Fibroblast of lung (primary cell): ENCODE measurements around the gene SEMA3D. TPM values are rescaled to one million over a fixed set of nuclear protein-coding genes. Genes with fewer than 3 reads are reported as not detected.

Experiments
- DNase-seq, 2 donors: peaks; one replicate each; pipeline versions ENCODE4 v3.0.0 to v3.0.0-alpha.2; 2010; ENCODE audit warnings: low read depth in 2 of 2
- H2AFZ ChIP-seq: 2 replicates; pipeline ENCODE4 v1.5.1; 2012; ENCODE audit warnings: low read length, control low read depth, inconsistent platforms
- H3K27ac ChIP-seq: 2 replicates; pipeline ENCODE4 v1.5.1; 2011; ENCODE audit warnings: low read length, control low read depth; ENCODE audit not compliant: insufficient read depth
- H3K27me3 ChIP-seq: 2 replicates; pipeline ENCODE4 v1.5.1; 2011; ENCODE audit warnings: mild to moderate bottlenecking, low read length; ENCODE audit not compliant: control insufficient read depth, insufficient read depth
- H3K36me3 ChIP-seq: 2 replicates; pipeline ENCODE4 v1.5.1; 2011; ENCODE audit warnings: low read length; ENCODE audit not compliant: control insufficient read depth, insufficient read depth
- H3K4me1 ChIP-seq: 2 replicates; pipeline ENCODE4 v1.5.1; 2011; ENCODE audit warnings: low read length; ENCODE audit not compliant: control insufficient read depth, insufficient read depth; ENCODE audit errors: extremely low read depth
- H3K4me2 ChIP-seq: 2 replicates; pipeline ENCODE4 v1.5.1; 2011; ENCODE audit warnings: low read length, control low read depth; ENCODE audit not compliant: insufficient read depth; ENCODE audit errors: extremely low read depth
- H3K4me3 ChIP-seq, 4 experiments: fragments of 200-600 bp in 1 of 4; sonication (generic) in 1 of 4; replicated peaks in 1 of 4; 2 replicates each; pipeline ENCODE4 v1.5.1; 2011 to 2016; ENCODE audit warnings: low read length in 4 of 4, low read depth in 3 of 4, mild to moderate bottlenecking in 3 of 4, control low read depth in 2 of 4, inconsistent platforms in 1 of 4, mixed read lengths in 1 of 4; ENCODE audit not compliant: insufficient read depth in 1 of 4; ENCODE audit errors: control extremely low read depth in 1 of 4
- H3K79me2 ChIP-seq: 2 replicates; pipeline ENCODE4 v1.5.1; 2012; ENCODE audit warnings: mild to moderate bottlenecking, low read length, inconsistent platforms; ENCODE audit not compliant: control insufficient read depth, insufficient read depth
- H3K9ac ChIP-seq: 2 replicates; pipeline ENCODE4 v1.5.1; 2011; ENCODE audit warnings: mild to moderate bottlenecking, low read length, control low read depth; ENCODE audit not compliant: insufficient read depth
- H3K9me3 ChIP-seq: 2 replicates; pipeline ENCODE4 v1.5.1; 2012; ENCODE audit warnings: low read depth, low read length; ENCODE audit not compliant: control insufficient read depth, insufficient read depth
- H4K20me1 ChIP-seq: 2 replicates; pipeline ENCODE4 v1.5.1; 2011; ENCODE audit warnings: low read length; ENCODE audit not compliant: control insufficient read depth, insufficient read depth; ENCODE audit errors: extremely low read depth
- EZH2 ChIP-seq: IDR thresholded peaks from 2 replicates; pipeline ENCODE4 v1.5.1; 2012; ENCODE audit warnings: low read length, control low read depth, mild to moderate bottlenecking; ENCODE audit errors: missing control alignments
- polyA plus RNA-seq, 2 donors: library from polyadenylated mRNA; depleted of rRNA in 1 of 2; stranded (reverse) in 1 of 2; unstranded in 1 of 2; fragments of >200 nt; gene quantifications; 2 replicates each; pipeline ENCODE4 v1.2.1, GENCODE V29; 2011 to 2012; ENCODE audit warnings: missing spikeins in 1 of 2
- total RNA-seq: library from RNA; depleted of rRNA; stranded (reverse); fragments of >200 nt; gene quantifications from 2 replicates; pipeline ENCODE4 v1.2.1, GENCODE V29; 2014
- TF ChIP-seq, protein P1 (sequence below), 2 donors: IDR thresholded peaks in 1 of 2; conservative IDR thresholded peaks in 1 of 2; 1 replicate in 1 of 2; 2 replicates in 1 of 2; pipeline ENCODE4 v1.5.1; 2011 to 2012; ENCODE audit warnings: low read length in 2 of 2, control low read depth in 1 of 2, inconsistent platforms in 1 of 2, low read depth in 1 of 2, mild to moderate bottlenecking in 1 of 2

SEMA3D gene
- total and polyA plus RNA-seq, 2 donors (not counting 1 experiment from before 2014, with no cell fraction given), result 4.1 to 4.6 TPM

- no peak overlapping the region for H3K27ac ChIP-seq
- H3K4me1 ChIP-seq, result no peaks in the 10 kb centered on the region
- TF ChIP-seq EZH2, result no peak
- TF ChIP-seq, protein P1, sequence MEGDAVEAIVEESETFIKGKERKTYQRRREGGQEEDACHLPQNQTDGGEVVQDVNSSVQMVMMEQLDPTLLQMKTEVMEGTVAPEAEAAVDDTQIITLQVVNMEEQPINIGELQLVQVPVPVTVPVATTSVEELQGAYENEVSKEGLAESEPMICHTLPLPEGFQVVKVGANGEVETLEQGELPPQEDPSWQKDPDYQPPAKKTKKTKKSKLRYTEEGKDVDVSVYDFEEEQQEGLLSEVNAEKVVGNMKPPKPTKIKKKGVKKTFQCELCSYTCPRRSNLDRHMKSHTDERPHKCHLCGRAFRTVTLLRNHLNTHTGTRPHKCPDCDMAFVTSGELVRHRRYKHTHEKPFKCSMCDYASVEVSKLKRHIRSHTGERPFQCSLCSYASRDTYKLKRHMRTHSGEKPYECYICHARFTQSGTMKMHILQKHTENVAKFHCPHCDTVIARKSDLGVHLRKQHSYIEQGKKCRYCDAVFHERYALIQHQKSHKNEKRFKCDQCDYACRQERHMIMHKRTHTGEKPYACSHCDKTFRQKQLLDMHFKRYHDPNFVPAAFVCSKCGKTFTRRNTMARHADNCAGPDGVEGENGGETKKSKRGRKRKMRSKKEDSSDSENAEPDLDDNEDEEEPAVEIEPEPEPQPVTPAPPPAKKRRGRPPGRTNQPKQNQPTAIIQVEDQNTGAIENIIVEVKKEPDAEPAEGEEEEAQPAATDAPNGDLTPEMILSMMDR (conservative IDR thresholded peaks at IDR 0.05 in 1 of 2, IDR thresholded peaks at IDR 0.05 in 1 of 2; ENCODE audit: low read depth in 1 of 2, low read length in 2 of 2), result no peak
- DNase-seq, result no peak
- no peaks in the 10 kb centered on the region for H4K20me1 ChIP-seq
- no peaks in the 10 kb centered on the region for H3K36me3 ChIP-seq
- H3K4me2 ChIP-seq, result no peak overlapping the region
- H3K79me2 ChIP-seq, result no peaks in the 10 kb centered on the region
- H3K9ac ChIP-seq, result no peak overlapping the region
- no peaks in the 10 kb centered on the region for H3K9me3 ChIP-seq
- no peaks in the 10 kb centered on the region for H3K27me3 ChIP-seq
- H3K4me3 ChIP-seq, result no peak overlapping the region
- no peak overlapping the region for H2AFZ ChIP-seq
Measured at GRCh38 chr7:85178531-85179298, 8.1 kb downstream of the SEMA3D start.

DNA sequence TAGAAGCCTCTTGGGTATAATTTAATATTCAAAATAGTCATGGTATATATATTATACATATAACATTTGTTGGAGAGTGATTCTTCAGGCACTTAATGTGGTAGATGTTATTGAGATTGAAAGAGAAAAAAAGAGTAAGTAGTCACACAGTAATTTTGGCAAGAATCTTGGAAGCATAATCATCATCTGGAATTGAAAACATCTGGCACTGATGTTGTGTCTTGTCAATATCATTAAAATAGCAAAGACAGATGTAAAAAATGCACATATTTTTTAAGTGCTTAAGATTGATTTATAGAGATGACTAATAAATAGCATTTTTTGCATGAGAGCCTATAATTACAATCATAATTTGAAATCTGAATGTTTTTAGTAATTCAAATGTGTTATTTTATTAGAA lies 9.5 kb downstream of the SEMA3D start:
- Histone ChIP-seq H3K4me2 (no peak overlapping the region), H3K9ac (no peak overlapping the region), H3K4me1 (no peaks in the 10 kb centered on the region), H3K27ac (no peak overlapping the region), H2AFZ (no peak overlapping the region), H3K4me3 (no peak overlapping the region), H3K27me3 (no peaks in the 10 kb centered on the region), H3K79me2 (no peaks in the 10 kb centered on the region), H3K9me3 (no peaks in the 10 kb centered on the region), H3K36me3 (no peaks in the 10 kb centered on the region), H4K20me1 (no peaks in the 10 kb centered on the region)
- no peak for DNase-seq
- no peak for TF ChIP-seq EZH2
- TF ChIP-seq, protein P1 (conservative IDR thresholded peaks at IDR 0.05 in 1 of 2, IDR thresholded peaks at IDR 0.05 in 1 of 2; ENCODE audit: low read depth in 1 of 2, low read length in 2 of 2), result no peak

GRCh38 chr7:85176197-85176596 lies 10.7 kb downstream of the SEMA3D start:
- no peaks in the 10 kb centered on the region for H3K36me3 ChIP-seq
- DNase-seq, result peak; percentile 28 to 48

More at GRCh38 chr7:85176197-85176596, 10.7 kb downstream of the SEMA3D start:
- Histone ChIP-seq H3K9me3 (no peaks in the 10 kb centered on the region), H3K27me3 (no peaks in the 10 kb centered on the region), H3K9ac (no peak overlapping the region), H4K20me1 (no peaks in the 10 kb centered on the region), H3K27ac (no peak overlapping the region), H2AFZ (no peak overlapping the region), H3K4me2 (no peak overlapping the region), H3K79me2 (no peaks in the 10 kb centered on the region), H3K4me1 (no peaks in the 10 kb centered on the region), H3K4me3 (no peak overlapping the region)
- TF ChIP-seq EZH2, result no peak
- TF ChIP-seq, protein P1 (conservative IDR thresholded peaks at IDR 0.05 in 1 of 2, IDR thresholded peaks at IDR 0.05 in 1 of 2; ENCODE audit: low read depth in 1 of 2, low read length in 2 of 2), result no peak
